ENCODE results near the gene IL23R.

DNA sequence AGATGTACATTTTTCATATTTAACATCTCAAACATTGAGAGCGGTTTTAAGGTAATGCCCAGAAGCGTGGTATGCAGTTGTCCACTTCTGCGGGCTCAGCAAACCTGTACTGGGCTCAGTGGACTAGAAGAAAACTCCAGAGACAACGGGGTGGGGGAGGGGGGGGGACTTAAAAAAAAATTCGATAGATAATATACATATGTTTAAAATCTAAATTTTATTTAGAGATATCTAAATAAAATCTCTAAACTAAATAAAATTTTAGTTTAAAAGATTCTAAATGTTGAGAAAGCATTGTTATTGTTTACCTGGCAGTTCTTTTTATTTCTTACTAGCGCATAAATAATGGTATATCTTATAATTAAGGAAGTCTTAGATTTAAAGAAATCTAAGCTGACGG is 140.3 kb downstream of the IL23R start:
- TF ChIP-seq, protein P1, sequence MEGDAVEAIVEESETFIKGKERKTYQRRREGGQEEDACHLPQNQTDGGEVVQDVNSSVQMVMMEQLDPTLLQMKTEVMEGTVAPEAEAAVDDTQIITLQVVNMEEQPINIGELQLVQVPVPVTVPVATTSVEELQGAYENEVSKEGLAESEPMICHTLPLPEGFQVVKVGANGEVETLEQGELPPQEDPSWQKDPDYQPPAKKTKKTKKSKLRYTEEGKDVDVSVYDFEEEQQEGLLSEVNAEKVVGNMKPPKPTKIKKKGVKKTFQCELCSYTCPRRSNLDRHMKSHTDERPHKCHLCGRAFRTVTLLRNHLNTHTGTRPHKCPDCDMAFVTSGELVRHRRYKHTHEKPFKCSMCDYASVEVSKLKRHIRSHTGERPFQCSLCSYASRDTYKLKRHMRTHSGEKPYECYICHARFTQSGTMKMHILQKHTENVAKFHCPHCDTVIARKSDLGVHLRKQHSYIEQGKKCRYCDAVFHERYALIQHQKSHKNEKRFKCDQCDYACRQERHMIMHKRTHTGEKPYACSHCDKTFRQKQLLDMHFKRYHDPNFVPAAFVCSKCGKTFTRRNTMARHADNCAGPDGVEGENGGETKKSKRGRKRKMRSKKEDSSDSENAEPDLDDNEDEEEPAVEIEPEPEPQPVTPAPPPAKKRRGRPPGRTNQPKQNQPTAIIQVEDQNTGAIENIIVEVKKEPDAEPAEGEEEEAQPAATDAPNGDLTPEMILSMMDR (IDR thresholded peaks at IDR 0.05; ENCODE audit: borderline replicate concordance, extremely low read depth, low read length, poor library complexity, severe bottlenecking): no peak
- TF ChIP-seq EZH2 (IDR thresholded peaks at IDR 0.05; ENCODE audit: borderline replicate concordance, low read depth, low read length, severe bottlenecking): no peak
